Activated CD4-positive, alpha-beta T cell treated with anti-CD3 and anti-CD28 coated beads, Interleukin-2, Interleukin-4, amounts not matched to agents 100 ng/mL and 50 ng/mL, durations not matched to agents 16 hours and 8 hours (primary cell): Measurements from ENCODE around the gene SOWAHA.

Experiments
- DNase-seq: peaks from one replicate; pipeline ENCODE4 v3.0.0-alpha.2; 2020; ENCODE audit warnings: low spot score

SOWAHA gene

GRCh38 chr5:132812781-132813598, at the start of gene SOWAHA:
Gene SOWAHA (plus strand): TSS chr5:132813302. CDS start chr5:132813622, 320 bp downstream.
- DNase-seq: no peak

- no peak for DNase-seq
These were observed 49.1 kb upstream of the SOWAHA start for GRCh38 chr5:132764051-132764450.

GRCh38 chr5:132764671-132765238, 48.3 kb upstream of the SOWAHA start:
- DNase-seq: no peak

GRCh38 chr5:132765311-132766019, 47.6 kb upstream of the SOWAHA start:
- no peak for DNase-seq

GRCh38 chr5:132766020-132766805, 46.9 kb upstream of the SOWAHA start:
- no peak for DNase-seq

GRCh38 chr5:132766806-132767055, 46.4 kb upstream of the SOWAHA start:
- DNase-seq: no peak

- DNase-seq: no peak
These were observed 46.0 kb upstream of the SOWAHA start for GRCh38 chr5:132767150-132767549.

- no peak for DNase-seq
These were observed 44.6 kb upstream of the SOWAHA start for GRCh38 chr5:132768485-132768868.

- no peak for DNase-seq
These were observed 42.5 kb upstream of the SOWAHA start for GRCh38 chr5:132770476-132771159.

GRCh38 chr5:132771503-132771998, 41.6 kb upstream of the SOWAHA start:
- no peak for DNase-seq

GRCh38 chr5:132772291-132773070, 40.6 kb upstream of the SOWAHA start:
- DNase-seq: no peak

- DNase-seq: no peak
These were observed 40.0 kb upstream of the SOWAHA start for GRCh38 chr5:132773114-132773513.

GRCh38 chr5:132773601-132774355, 39.3 kb upstream of the SOWAHA start:
- no peak for DNase-seq

GRCh38 chr5:132774406-132774805, 38.7 kb upstream of the SOWAHA start:
- DNase-seq: no peak

GRCh38 chr5:132774896-132775295, 38.2 kb upstream of the SOWAHA start:
- DNase-seq: no peak

GRCh38 chr5:132775476-132775961, 37.6 kb upstream of the SOWAHA start:
- no peak for DNase-seq

- no peak for DNase-seq
These were observed 36.8 kb upstream of the SOWAHA start for GRCh38 chr5:132776131-132776937.

GRCh38 chr5:132776938-132777208, 36.2 kb upstream of the SOWAHA start:
- no peak for DNase-seq
